Cardiac muscle cell (in vitro differentiated cells and primary cell): ENCODE data around the gene WFDC12. TPM values are rescaled to one million over a fixed set of nuclear protein-coding genes. Genes with fewer than 3 reads are reported as not detected.

ENCODE experiments used
- DNase-seq, 2 donors: peaks; one replicate each; pipeline versions ENCODE4 v3.0.0 to v3.0.0-alpha.2; 2010 to 2017; ENCODE audit warnings: low read depth in 1 of 2, low spot score in 1 of 2
- H3K27ac ChIP-seq: fragments of 200-600 bp; sonication (generic); 2 replicates; pipeline ENCODE4 v1.5.1; 2016
- H3K27me3 ChIP-seq: fragments of 200-600 bp; sonication (generic); 2 replicates; pipeline ENCODE4 v1.6.0; 2016; ENCODE audit warnings: control low read depth
- H3K36me3 ChIP-seq: fragments of 200-600 bp; sonication (generic); 2 replicates; pipeline ENCODE4 v1.5.1; 2016; ENCODE audit warnings: control low read depth
- H3K4me1 ChIP-seq: fragments of 200-600 bp; sonication (generic); 2 replicates; pipeline ENCODE4 v1.8.1; 2017; ENCODE audit warnings: low read depth, mild to moderate bottlenecking, mixed run types
- H3K4me3 ChIP-seq: fragments of 200-600 bp; sonication (generic); 2 replicates; pipeline ENCODE4 v1.5.1; 2016; ENCODE audit warnings: mild to moderate bottlenecking
- H3K9me3 ChIP-seq: fragments of 200-600 bp; sonication (generic); 2 replicates; pipeline ENCODE4 v1.5.1; 2017; ENCODE audit warnings: low read depth, mild to moderate bottlenecking, control low read depth
- CTCF ChIP-seq: IDR thresholded peaks from 2 replicates; pipeline ENCODE4 v1.5.1; 2012; ENCODE audit warnings: low read depth, mild to moderate bottlenecking, low read length
- polyA plus RNA-seq: library from polyadenylated mRNA; unstranded; fragments of >200 nt; fragmentation: Nextera tagmentation; extraction: Ambion mirVana; gene quantifications from 2 replicates; pipeline ENCODE4 v1.2.1, GENCODE V29; 2016
- total RNA-seq: library from RNA; depleted of rRNA; stranded (reverse); fragments of >200 nt; gene quantifications from 2 replicates; pipeline ENCODE4 v1.2.3, GENCODE V29; 2016

The WFDC12 gene
- total RNA-seq (not detected in 2 replicates), polyA plus RNA-seq (not detected in 2 replicates)

- no peak within 1 kb of the TSS for H3K27ac ChIP-seq
- no peaks in the 10 kb centered on the region for H3K4me1 ChIP-seq
- no peak for TF ChIP-seq CTCF
- no peaks in the 10 kb centered on the region for H3K9me3 ChIP-seq
- no peaks in the 10 kb centered on the region for H3K27me3 ChIP-seq
- H3K36me3 ChIP-seq = no peaks in the 10 kb centered on the region
- no peak for DNase-seq
- H3K4me3 ChIP-seq = no peak within 1 kb of the TSS
Observed at GRCh38 chr20:45124365-45124764, at the start of gene WFDC12. Gene WFDC12, minus strand, starts transcription at chr20:45124465. Its CDS starts 18 bp downstream, at chr20:45124447.

- H3K4me1 ChIP-seq = no peaks in the 10 kb centered on the region
- H3K27ac ChIP-seq = no peak overlapping the region
- DNase-seq = no peak
- no peak for TF ChIP-seq CTCF
- no peak overlapping the region for H3K4me3 ChIP-seq
- no peaks in the 10 kb centered on the region for H3K27me3 ChIP-seq
- no peaks in the 10 kb centered on the region for H3K36me3 ChIP-seq
- no peaks in the 10 kb centered on the region for H3K9me3 ChIP-seq
Observed at GRCh38 chr20:45173522-45173921, 49.3 kb upstream of the WFDC12 start.

- no peak overlapping the region for H3K27ac ChIP-seq
- TF ChIP-seq CTCF = no peak
- H3K9me3 ChIP-seq = no peaks in the 10 kb centered on the region
- H3K4me3 ChIP-seq = no peak overlapping the region
- H3K4me1 ChIP-seq = no peaks in the 10 kb centered on the region
- no peaks in the 10 kb centered on the region for H3K36me3 ChIP-seq
- H3K27me3 ChIP-seq = no peaks in the 10 kb centered on the region
- no peak for DNase-seq
Observed at GRCh38 chr20:45164906-45165305, 40.6 kb upstream of the WFDC12 start.

- no peak for TF ChIP-seq CTCF
- H3K36me3 ChIP-seq = no peaks in the 10 kb centered on the region
- no peak for DNase-seq
Observed at GRCh38 chr20:45163083-45163803, 39.0 kb upstream of the WFDC12 start.

GRCh38 chr20:45157962-45158361 is 33.7 kb upstream of the WFDC12 start:
- peak in 1 of 2 donors; percentile 96 for DNase-seq
- H3K4me1 ChIP-seq = no peaks in the 10 kb centered on the region
- H3K27me3 ChIP-seq = no peaks in the 10 kb centered on the region
- no peak for TF ChIP-seq CTCF
- no peaks in the 10 kb centered on the region for H3K9me3 ChIP-seq
- no peak overlapping the region for H3K27ac ChIP-seq
- no peak overlapping the region for H3K4me3 ChIP-seq
- H3K36me3 ChIP-seq = no peaks in the 10 kb centered on the region

More at GRCh38 chr20:45163083-45163803, 39.0 kb upstream of the WFDC12 start:
- H3K9me3 ChIP-seq = no peaks in the 10 kb centered on the region
- no peaks in the 10 kb centered on the region for H3K4me1 ChIP-seq
- H3K27me3 ChIP-seq = no peaks in the 10 kb centered on the region
- H3K4me3 ChIP-seq = no peak overlapping the region
- no peak overlapping the region for H3K27ac ChIP-seq
